HuH-7.5 (cell line): ENCODE results near the gene ETF1.
A peak's percentile ranks its signal among the peaks of the same experiment; 100 is the strongest.
"Not testable (repeated sequence)": the region's sequence is repeated elsewhere in the genome, so short reads cannot be mapped to it uniquely, and the experiment has no call there.

Experiments used
- DNase-seq: peaks from one replicate; pipeline ENCODE4 v3.0.0; 2011; ENCODE audit warnings: low spot score

The ETF1 gene

GRCh38 chr5:138490648-138491283 is 52.3 kb downstream of the ETF1 start:
- DNase-seq: no peak

- DNase-seq: no peak
Measured at GRCh38 chr5:138489683-138490061, 53.4 kb downstream of the ETF1 start.

GRCh38 chr5:138488481-138488945 is 54.5 kb downstream of the ETF1 start:
- DNase-seq: no peak

- no peak for DNase-seq
Measured at GRCh38 chr5:138482638-138483037, 60.4 kb downstream of the ETF1 start.

DNA sequence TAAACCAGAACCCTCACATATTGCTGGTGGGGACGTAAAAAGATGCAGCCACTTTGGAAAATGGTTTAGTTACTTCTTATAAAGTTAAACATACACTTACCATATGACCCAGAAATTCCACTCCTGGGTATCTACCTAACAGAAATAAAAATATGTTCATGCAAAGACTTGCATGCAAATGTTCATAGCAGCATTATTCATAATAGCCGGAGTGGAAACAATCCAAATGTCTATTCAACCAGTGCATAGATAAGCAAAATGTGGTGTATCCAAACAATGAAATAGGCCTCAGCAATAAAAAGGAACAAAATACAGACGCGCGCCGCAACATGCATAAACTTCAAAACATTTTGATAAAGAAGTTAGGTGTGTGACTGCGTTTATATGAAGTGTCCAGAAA is 66.1 kb downstream of the ETF1 start:
- no peak for DNase-seq

DNA sequence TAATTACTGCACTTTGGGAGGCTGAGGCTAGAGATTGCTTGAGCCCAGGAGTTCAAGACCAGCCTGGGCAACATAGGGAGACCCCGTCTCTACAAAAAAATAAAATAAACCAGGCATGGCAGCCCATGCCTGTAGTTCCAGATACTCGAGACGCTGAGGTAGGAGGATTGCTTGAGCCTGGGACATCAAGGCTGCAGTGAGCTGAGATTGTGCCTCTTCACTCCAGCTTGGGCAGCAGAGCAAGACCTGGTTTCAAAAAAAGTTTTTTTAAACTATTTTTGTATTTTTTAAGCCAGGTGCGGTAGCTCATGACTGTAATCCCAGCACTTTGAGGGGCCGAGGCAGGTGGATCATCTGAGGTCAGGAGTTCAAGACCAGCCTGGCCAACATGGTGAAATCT is 69.9 kb downstream of the ETF1 start:
- DNase-seq: not testable (repeated sequence)

DNA sequence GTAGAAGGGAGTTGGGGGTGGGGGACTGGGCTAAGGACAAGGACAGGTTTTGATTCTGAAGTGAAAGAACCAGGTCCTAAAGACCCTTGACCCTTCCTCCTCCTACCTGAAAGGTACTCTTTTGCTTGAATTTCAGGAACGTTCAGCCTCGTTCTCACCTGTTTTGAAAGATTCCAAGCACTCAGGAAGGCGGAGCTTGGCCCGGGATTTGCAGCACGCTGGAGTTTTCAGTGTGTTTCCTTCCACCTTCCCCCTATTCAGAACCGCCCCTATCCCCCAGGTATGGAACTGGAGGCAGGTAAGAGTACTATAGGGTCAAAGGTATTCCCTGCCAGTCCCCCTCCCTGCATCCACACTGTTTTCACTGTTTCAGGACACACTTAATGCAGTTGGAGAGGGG is 70.7 kb downstream of the ETF1 start:
- no peak for DNase-seq

DNA sequence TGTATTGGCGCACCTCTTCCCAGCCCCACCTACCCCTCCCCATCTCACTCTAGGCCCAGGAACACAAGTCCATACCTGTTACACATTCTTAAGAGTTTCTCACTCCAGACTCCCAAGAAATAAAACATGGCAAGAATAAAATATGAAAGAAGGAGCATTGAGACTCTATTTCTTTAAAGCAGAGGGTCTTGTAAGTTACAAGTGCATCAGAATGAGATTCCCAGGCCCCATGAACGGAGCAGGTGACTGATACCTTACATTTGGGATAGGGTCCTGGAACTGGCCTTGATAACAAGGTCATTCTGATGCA is 72.0 kb downstream of the ETF1 start:
- DNase-seq: no peak

- DNase-seq: no peak
Measured at GRCh38 chr5:138470322-138471051, 72.5 kb downstream of the ETF1 start.

- no peak for DNase-seq
Measured at GRCh38 chr5:138469540-138470321, 73.3 kb downstream of the ETF1 start.

- DNase-seq: no peak
Measured at GRCh38 chr5:138468966-138469539, 74.0 kb downstream of the ETF1 start.

GRCh38 chr5:138468133-138468965 is 74.7 kb downstream of the ETF1 start:
- no peak for DNase-seq

DNA sequence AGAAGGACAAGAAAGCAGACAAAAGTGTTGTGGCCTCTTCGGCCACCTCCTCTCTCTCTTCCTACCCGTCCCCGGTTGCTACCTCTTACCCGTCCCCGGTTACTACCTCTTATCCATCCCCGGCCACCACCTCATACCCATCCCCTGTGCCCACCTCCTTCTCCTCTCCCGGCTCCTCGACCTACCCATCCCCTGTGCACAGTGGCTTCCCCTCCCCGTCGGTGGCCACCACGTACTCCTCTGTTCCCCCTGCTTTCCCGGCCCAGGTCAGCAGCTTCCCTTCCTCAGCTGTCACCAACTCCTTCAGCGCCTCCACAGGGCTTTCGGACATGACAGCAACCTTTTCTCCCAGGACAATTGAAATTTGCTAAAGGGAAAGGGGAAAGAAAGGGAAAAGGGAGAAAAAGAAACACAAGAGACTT is 75.3 kb downstream of the ETF1 start:
- no peak for DNase-seq

GRCh38 chr5:138466900-138467710 is 75.9 kb downstream of the ETF1 start:
- DNase-seq: no peak

DNA sequence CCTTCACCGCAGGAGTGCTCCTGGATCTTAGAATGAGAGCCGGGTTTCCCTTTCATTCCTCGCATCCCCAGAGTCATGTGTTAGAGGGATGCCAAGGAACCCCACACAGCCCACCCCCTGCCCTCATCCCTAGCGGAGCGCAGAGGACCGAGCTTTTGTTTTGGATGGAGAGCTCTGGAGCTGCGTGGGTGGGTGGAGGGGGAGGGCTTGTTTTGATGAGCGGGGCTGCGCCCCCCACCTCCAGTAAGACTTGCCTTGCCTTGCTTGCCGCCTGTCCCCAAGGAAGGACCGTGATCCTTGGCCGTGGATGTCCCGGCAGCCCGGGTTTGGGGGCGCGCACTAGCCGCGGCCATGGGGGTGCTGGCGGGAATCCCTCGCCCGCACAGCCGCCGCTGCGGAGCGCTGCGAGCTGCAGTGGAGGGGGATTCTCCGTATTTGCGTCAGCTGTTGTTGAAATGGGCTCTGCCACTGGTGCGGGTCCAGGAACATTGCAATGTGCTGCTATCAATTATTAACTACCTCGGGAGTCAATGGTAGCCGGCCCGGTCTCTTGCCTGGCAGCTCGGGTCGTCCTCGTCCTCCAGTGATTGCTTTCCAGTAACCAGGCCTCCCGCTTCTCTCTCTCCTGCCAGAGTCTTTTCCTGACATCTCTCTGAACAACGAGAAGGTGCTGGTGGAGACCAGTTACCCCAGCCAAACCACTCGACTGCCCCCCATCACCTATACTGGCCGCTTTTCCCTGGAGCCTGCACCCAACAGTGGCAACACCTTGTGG is 76.7 kb downstream of the ETF1 start:
- peak; percentile 78 for DNase-seq

GRCh38 chr5:138465261-138466124 is 77.5 kb downstream of the ETF1 start, which contains the start of gene EGR1:
EGR1 (plus strand) TSS chr5:138465479; CDS start chr5:138465762, 283 bp downstream.
- DNase-seq: peak; percentile 76

DNA sequence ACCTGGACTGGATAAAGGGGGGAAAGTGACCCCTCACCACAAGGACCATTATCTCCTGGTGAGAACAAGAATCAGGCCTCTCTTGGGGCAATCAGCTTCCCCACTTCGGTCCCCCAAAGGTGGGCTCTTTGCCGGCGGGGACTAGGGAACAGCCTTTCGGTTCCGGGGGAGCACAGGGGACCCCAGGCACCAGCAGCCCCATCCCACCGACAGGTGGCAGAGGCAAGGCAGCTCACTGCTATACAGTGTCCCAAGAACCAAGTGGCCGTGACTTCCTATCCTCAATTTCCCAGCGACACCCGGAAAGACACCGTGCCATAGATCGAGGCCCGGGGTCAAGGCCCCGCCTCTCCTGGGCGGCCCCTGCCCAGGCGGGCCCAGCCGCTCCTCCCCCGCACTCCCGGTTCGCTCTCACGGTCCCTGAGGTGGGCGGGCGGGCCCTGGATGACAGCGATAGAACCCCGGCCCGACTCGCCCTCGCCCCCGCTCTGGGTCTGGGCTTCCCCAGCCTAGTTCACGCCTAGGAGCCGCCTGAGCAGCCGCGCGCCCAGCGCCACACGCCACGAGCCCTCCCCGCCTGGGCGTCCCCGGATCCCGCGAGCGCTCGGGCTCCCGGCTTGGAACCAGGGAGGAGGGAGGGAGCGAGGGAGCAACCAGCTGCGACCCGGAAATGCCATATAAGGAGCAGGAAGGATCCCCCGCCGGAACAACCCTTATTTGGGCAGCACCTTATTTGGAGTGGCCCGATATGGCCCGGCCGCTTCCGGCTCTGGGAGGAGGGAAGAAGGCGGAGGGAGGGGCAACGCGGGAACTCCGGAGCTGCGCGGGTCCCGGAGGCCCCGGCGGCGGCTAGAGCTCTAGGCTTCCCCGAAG is 78.4 kb downstream of the ETF1 start:
- peak; percentile 86 for DNase-seq

- DNase-seq: peak; percentile 90
Measured at GRCh38 chr5:138464008-138464387, 79.0 kb downstream of the ETF1 start.
